Gastroesophageal sphincter (tissue), 4 donors: ENCODE data around the gene ARL6IP4. TPM values are rescaled to one million over a fixed set of nuclear protein-coding genes. Genes with fewer than 3 reads are reported as not detected.

Source experiments
- ATAC-seq: fragments of 150-250 bp; one replicate; pipeline ENCODE4 v1.9.1; 2016; ENCODE audit warnings: mild to moderate bottlenecking, moderate library complexity
- H3K27ac ChIP-seq, 4 donors: fragments of 200-600 bp; sonication (generic) in 3 of 4; 1 replicate in 3 of 4; 2 replicates in 1 of 4; pipeline ENCODE4 v1.5.1; 2016 to 2019
- H3K27me3 ChIP-seq: fragments of 200-600 bp; sonication (generic); one replicate; pipeline ENCODE4 v1.5.1; 2019
- H3K36me3 ChIP-seq, 2 donors: fragments of 200-600 bp; sonication (generic); one replicate each; pipeline ENCODE4 v1.5.1; 2019; ENCODE audit warnings: control low read depth in 1 of 2
- H3K4me1 ChIP-seq, 3 donors: fragments of 200-600 bp; sonication (generic); 1 replicate in 2 of 3; 2 replicates in 1 of 3; pipeline ENCODE4 v1.5.1; 2016 to 2019; ENCODE audit warnings: control low read depth in 2 of 3
- H3K4me3 ChIP-seq, 2 donors: fragments of 200-600 bp; sonication (generic); one replicate each; pipeline ENCODE4 v1.5.1; 2019; ENCODE audit warnings: mild to moderate bottlenecking in 1 of 2, moderate library complexity in 1 of 2
- H3K9me3 ChIP-seq, 3 donors: fragments of 200-600 bp; sonication (generic); one replicate each; pipeline ENCODE4 v1.5.1; 2017 to 2019; ENCODE audit warnings: control low read depth in 2 of 3
- EP300 ChIP-seq: sonication (generic); formaldehyde crosslinking; IDR thresholded peaks from one replicate; pipeline ENCODE4 v1.6.1; 2017; ENCODE audit warnings: antibody characterized with exemption, mild to moderate bottlenecking
- POLR2A ChIP-seq, 2 donors: fragments of 450-650 bp; IDR thresholded peaks; one replicate each; pipeline ENCODE4 v1.6.1; 2017; ENCODE audit warnings: antibody characterized with exemption in 2 of 2, mild to moderate bottlenecking in 2 of 2, moderate library complexity in 1 of 2
- POLR2AphosphoS5 ChIP-seq: sonication (generic); formaldehyde crosslinking; IDR thresholded peaks from one replicate; pipeline ENCODE4 v1.6.1; 2017; ENCODE audit warnings: antibody characterized with exemption
- WGBS, 2 donors: methylation state at CpG; one replicate each; pipeline ENCODE4 v1.1.5; 2018; ENCODE audit warnings: low coverage in 1 of 2; 5-methylcytosine and 5-hydroxymethylcytosine counted together
- total RNA-seq, 4 donors: library from RNA; depleted of rRNA; stranded (reverse); fragments of >200 nt; gene quantifications; one replicate each; pipeline ENCODE4 v1.1.0, GENCODE V29; 2016
- TF ChIP-seq, protein P1 (sequence below), 4 experiments: fragments of 200-600 bp in 2 of 4; fragments of 450-650 bp in 2 of 4; sonication (generic) in 1 of 4; IDR thresholded peaks; one replicate each; pipeline ENCODE4 v1.5.1; 2017 to 2019; ENCODE audit warnings: antibody characterized with exemption in 4 of 4, mild to moderate bottlenecking in 2 of 4, moderate library complexity in 2 of 4

ARL6IP4 gene
- total RNA-seq, 4 donors from 2014 or later, result 251 to 343 (median 302) TPM

DNA sequence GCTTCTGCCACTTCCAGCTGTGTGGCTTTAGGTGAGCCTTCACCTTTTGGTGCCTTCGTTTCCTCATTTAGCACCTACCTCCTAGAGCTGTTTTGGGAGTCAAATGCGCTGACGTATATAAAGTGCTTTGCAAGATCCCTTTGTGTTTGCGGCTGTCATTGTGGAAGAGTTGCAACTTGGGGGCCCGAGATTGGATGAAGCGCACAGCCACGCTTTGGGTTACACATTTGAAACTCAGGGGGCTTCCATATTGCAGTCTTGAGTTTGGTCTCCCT lies 636 bp upstream of the ARL6IP4 start:
- no peak for ATAC-seq
- no peaks in the 10 kb centered on the region for H3K27me3 ChIP-seq
- H3K27ac ChIP-seq, result peak overlapping the region in 3 of 4 donors; percentile 88 to 92 (median 90)
- no peaks in the 10 kb centered on the region for H3K9me3 ChIP-seq
- peaks cover 0 to 47% of the 10 kb centered on the region in 2 donors for H3K36me3 ChIP-seq
- peak overlapping the region; percentile 77 to 95 for H3K4me3 ChIP-seq
- TF ChIP-seq EP300 (no peak), POLR2AphosphoS5 (no peak), POLR2A (IDR thresholded peaks at IDR 0.05) (no peak)
- TF ChIP-seq, protein P1, sequence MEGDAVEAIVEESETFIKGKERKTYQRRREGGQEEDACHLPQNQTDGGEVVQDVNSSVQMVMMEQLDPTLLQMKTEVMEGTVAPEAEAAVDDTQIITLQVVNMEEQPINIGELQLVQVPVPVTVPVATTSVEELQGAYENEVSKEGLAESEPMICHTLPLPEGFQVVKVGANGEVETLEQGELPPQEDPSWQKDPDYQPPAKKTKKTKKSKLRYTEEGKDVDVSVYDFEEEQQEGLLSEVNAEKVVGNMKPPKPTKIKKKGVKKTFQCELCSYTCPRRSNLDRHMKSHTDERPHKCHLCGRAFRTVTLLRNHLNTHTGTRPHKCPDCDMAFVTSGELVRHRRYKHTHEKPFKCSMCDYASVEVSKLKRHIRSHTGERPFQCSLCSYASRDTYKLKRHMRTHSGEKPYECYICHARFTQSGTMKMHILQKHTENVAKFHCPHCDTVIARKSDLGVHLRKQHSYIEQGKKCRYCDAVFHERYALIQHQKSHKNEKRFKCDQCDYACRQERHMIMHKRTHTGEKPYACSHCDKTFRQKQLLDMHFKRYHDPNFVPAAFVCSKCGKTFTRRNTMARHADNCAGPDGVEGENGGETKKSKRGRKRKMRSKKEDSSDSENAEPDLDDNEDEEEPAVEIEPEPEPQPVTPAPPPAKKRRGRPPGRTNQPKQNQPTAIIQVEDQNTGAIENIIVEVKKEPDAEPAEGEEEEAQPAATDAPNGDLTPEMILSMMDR (IDR thresholded peaks at IDR 0.05), result no peak
- WGBS, 2 donors, result 0% methylated on average over 2 of the region's 7 CpGs; no CpG with 5 or more reads in 1 of the 2 donors
- peaks cover 2 to 87% (median 62%) of the 10 kb centered on the region in 3 donors for H3K4me1 ChIP-seq

DNA sequence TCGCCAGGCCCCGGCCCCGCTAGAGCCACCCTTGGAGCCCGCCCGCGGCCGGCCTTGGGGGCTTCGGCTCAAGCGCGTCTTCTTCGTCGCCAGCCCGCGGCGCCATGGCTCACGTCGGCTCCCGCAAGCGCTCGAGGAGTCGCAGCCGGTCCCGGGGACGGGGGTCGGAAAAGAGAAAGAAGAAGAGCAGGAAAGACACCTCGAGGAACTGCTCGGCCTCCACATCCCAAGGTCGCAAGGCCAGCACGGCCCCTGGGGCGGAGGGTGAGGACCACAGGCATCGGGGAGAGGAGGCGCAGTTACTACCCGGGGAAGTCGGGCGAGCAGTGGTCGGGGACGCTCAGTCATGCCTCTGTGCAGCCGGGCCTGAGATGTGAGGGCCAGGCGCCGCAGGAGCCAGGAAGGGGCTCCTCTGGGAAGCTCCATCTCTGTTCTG lies 573 bp downstream of the ARL6IP4 start:
- Histone ChIP-seq H3K4me3 (peak overlapping the region; percentile 77 to 95), H3K4me1 (peaks cover 2 to 91% (median 63%) of the 10 kb centered on the region in 3 donors), H3K36me3 (peaks cover 0 to 55% of the 10 kb centered on the region in 2 donors), H3K27me3 (no peaks in the 10 kb centered on the region), H3K9me3 (no peaks in the 10 kb centered on the region), H3K27ac (peak overlapping the region; percentile 83 to 92 (median 89))
- 3% methylated on average over 7 of the region's 40 CpGs; no CpG with 5 or more reads in 1 of the 2 donors for WGBS, 2 donors
- TF ChIP-seq POLR2AphosphoS5 (no peak), EP300 (no peak), POLR2A (IDR thresholded peaks at IDR 0.05) (no peak)
- TF ChIP-seq, protein P1 (IDR thresholded peaks at IDR 0.05), result no peak
- ATAC-seq, result no peak

DNA sequence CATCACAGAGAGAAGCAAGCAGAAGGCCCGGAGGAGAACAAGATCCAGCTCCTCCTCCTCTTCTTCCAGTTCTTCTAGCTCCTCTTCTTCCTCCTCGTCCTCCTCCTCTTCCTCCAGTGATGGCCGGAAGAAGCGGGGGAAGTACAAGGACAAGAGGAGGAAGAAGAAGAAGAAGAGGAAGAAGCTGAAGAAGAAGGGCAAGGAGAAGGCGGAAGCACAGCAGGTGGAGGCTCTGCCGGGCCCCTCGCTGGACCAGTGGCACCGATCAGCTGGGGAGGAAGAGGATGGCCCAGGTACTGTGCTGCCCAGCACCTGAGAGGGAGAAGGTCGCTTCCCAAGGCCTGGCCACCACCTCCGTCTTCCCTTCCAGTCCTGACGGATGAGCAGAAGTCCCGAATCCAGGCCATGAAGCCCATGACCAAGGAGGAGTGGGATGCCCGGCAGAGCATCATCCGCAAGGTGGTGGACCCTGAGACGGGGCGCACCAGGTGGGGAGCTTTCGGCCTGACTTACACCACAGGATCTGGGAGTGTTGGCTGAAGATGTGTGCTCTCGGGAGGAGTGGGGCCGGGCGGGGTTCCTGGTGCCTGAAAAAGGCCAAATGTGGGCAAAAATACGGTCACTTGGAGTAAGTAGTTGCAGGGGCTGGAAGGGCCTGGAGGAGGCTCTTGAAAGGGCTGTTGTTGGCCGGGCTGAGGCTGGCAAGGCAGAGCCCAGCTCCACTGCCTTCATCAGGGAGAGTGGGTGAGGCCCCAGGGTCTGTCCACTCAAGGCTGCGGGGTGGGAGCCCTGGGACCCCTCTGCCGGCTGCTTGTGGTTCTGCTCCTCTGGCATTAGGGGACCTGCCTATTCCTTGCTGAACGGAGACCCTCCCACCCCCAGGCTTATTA lies 1.4 kb downstream of the ARL6IP4 start:
- Histone ChIP-seq H3K4me1 (peaks cover 2 to 83% (median 55%) of the 10 kb centered on the region in 3 donors), H3K27ac (peak overlapping the region in 3 of 4 donors; percentile 88 to 92 (median 90)), H3K36me3 (peaks cover 0 to 59% of the 10 kb centered on the region in 2 donors), H3K27me3 (no peaks in the 10 kb centered on the region), H3K9me3 (no peaks in the 10 kb centered on the region), H3K4me3 (peak overlapping the region; percentile 77 to 95)
- 0 to 65% methylated on average over 1 to 2 of the region's 25 CpGs for WGBS, 2 donors
- ATAC-seq, result no peak
- no peak for TF ChIP-seq POLR2A (IDR thresholded peaks at IDR 0.05)
- no peak for TF ChIP-seq POLR2AphosphoS5
- no peak for TF ChIP-seq EP300

DNA sequence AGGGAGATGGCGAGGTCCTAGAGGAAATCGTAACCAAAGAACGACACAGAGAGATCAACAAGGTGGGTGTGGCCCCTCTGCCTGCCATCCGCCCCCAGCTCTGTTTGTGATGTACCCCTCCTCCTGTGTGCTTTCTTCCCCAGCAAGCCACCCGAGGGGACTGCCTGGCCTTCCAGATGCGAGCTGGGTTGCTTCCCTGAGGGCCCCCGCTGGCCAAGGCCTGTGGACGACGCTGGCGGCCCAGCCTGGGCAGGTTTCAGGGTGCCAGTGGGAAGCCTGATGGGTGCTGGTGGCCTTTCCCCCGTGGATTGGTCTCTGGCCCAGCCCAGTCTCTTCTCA lies 2.0 kb downstream of the ARL6IP4 start:
- ATAC-seq, result no peak
- Histone ChIP-seq H3K27ac (peak overlapping the region in 2 of 4 donors; percentile 88 to 90), H3K27me3 (no peaks in the 10 kb centered on the region), H3K4me1 (peaks cover 2 to 77% (median 53%) of the 10 kb centered on the region in 3 donors), H3K4me3 (peak overlapping the region in 1 of 2 donors; percentile 77), H3K36me3 (peaks cover 0 to 59% of the 10 kb centered on the region in 2 donors), H3K9me3 (no peaks in the 10 kb centered on the region)
- TF ChIP-seq POLR2AphosphoS5, result no peak
- no peak for TF ChIP-seq EP300
- TF ChIP-seq POLR2A (IDR thresholded peaks at IDR 0.05), result no peak
- TF ChIP-seq, protein P1 (IDR thresholded peaks at IDR 0.05), result no peak
- 47% methylated on average over 4 of the region's 11 CpGs; no CpG with 5 or more reads in 1 of the 2 donors for WGBS, 2 donors

DNA sequence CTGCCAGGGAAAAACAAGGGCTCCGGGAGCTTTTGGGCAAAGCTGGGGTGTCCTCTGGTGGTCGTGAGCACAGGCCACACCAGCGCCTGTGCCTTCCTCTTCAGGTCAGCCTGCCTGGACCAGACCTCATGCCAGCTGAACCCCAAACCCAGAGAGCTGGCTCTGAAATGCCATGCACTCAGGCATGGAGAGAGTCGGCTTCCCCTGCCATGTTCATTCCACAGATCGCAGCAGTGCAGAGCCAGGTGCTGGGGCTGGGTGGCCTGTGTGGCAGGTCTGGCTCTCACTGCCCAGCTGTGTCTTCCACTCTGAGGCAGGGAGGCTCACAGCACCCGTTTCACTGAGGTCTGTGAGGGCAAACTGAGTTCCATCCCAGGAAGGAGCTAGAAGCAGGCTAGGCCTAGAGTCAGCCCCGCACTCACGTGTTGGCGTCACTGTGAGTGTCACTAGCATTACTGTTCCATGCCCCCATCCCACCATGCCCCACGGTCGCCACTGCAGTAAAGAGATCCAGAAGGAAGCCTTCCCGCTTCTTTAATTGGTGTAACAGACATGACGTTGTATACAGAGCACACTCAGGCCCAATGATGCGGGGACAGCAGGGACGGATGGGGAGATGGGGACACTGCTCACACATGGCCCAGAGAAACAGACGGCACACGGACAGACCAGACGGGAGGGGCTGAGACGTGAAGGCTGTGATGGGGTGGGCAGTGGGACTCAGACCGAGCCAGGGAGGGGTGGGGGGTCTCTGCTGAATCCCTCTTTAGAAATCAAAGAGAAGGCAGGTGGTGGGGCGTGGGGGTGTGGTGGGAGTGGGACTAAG lies 2.7 kb downstream of the ARL6IP4 start:
- peaks cover 2 to 70% (median 53%) of the 10 kb centered on the region in 3 donors for H3K4me1 ChIP-seq
- peak overlapping the region in 3 of 4 donors; percentile 27 to 90 (median 88) for H3K27ac ChIP-seq
- H3K4me3 ChIP-seq, result no peak overlapping the region
- TF ChIP-seq, protein P1 (IDR thresholded peaks at IDR 0.05), result no peak
- TF ChIP-seq EP300 (no peak), POLR2AphosphoS5 (peak; percentile 8)
- no peaks in the 10 kb centered on the region for H3K27me3 ChIP-seq
- peaks cover 0 to 60% of the 10 kb centered on the region in 2 donors for H3K36me3 ChIP-seq
- no peak for ATAC-seq
- WGBS, 2 donors, result 29 to 39% methylated on average over 4 to 12 of the region's 21 CpGs
- no peaks in the 10 kb centered on the region for H3K9me3 ChIP-seq
